Measurements from ENCODE around the gene CD300C.
"Not testable (repeated sequence)": the region's sequence is repeated elsewhere in the genome, so short reads cannot be mapped to it uniquely, and the experiment has no call there.

CD300C gene

GRCh38 chr17:74508156-74508555 is 37.8 kb downstream of the CD300C start:
- Histone ChIP-seq H3F3A (ENCODE audit: insufficient read depth, low read length) (no peaks in the 10 kb centered on the region), H3K79me2 (ENCODE audit: low read length) (no peaks in the 10 kb centered on the region), H4K20me1 (ENCODE audit: insufficient read depth, low read length) (no peaks in the 10 kb centered on the region), H3K4me1 (ENCODE audit: low read length) (no peaks in the 10 kb centered on the region), H3K9me2 (replicated peaks; ENCODE audit: insufficient read depth, low read length) (no peaks in the 10 kb centered on the region), H3K4me3 (ENCODE audit: low read length) (no peak overlapping the region), H3K9ac (ENCODE audit: low read length) (no peak overlapping the region), H3K27me3 (replicated peaks; ENCODE audit: insufficient read depth, low read length) (peaks cover 84% of the 10 kb centered on the region), H2AFZ (ENCODE audit: low read length) (no peak overlapping the region), H3K36me3 (replicated peaks; ENCODE audit: insufficient read depth, low read length) (no peaks in the 10 kb centered on the region), H3K4me2 (ENCODE audit: low read depth, low read length) (no peak overlapping the region), H3K27ac (ENCODE audit: low read length) (no peak overlapping the region), H3K9me3 (replicated peaks; ENCODE audit: insufficient read depth, low read length) (no peaks in the 10 kb centered on the region)
- TF ChIP-seq EZH2 (optimal IDR thresholded peaks at IDR 0.05; ENCODE audit: low read depth, low read length) (no peak), CTCF (IDR thresholded peaks at IDR 0.05; ENCODE audit: low read length) (no peak), EZH2phosphoT487 (IDR thresholded peaks at IDR 0.05; ENCODE audit: low read length) (no peak)
- no peak for DNase-seq

- H3K4me2 ChIP-seq (ENCODE audit: low read depth, low read length); H4K20me1 ChIP-seq (ENCODE audit: insufficient read depth, low read length); H3K4me3 ChIP-seq (ENCODE audit: low read length); H3K9me2 ChIP-seq (replicated peaks; ENCODE audit: insufficient read depth, low read length); DNase-seq; H3F3A ChIP-seq (ENCODE audit: insufficient read depth, low read length); H3K79me2 ChIP-seq (ENCODE audit: low read length); H3K9me3 ChIP-seq (replicated peaks; ENCODE audit: insufficient read depth, low read length); H3K27ac ChIP-seq (ENCODE audit: low read length); H3K9ac ChIP-seq (ENCODE audit: low read length); H3K4me1 ChIP-seq (ENCODE audit: low read length); H3K36me3 ChIP-seq (replicated peaks; ENCODE audit: insufficient read depth, low read length); H2AFZ ChIP-seq (ENCODE audit: low read length): not testable (repeated sequence)
- peaks cover 79% of the 10 kb centered on the region for H3K27me3 ChIP-seq (replicated peaks; ENCODE audit: insufficient read depth, low read length)
Measured at GRCh38 chr17:74503949-74504348, 42.0 kb downstream of the CD300C start.

- TF ChIP-seq EZH2phosphoT487 (IDR thresholded peaks at IDR 0.05; ENCODE audit: low read length) = no peak
- Histone ChIP-seq H3K9me2 (replicated peaks; ENCODE audit: insufficient read depth, low read length) (no peaks in the 10 kb centered on the region), H3K36me3 (replicated peaks; ENCODE audit: insufficient read depth, low read length) (no peaks in the 10 kb centered on the region), H3F3A (ENCODE audit: insufficient read depth, low read length) (no peaks in the 10 kb centered on the region), H2AFZ (ENCODE audit: low read length) (no peak overlapping the region), H3K4me3 (ENCODE audit: low read length) (no peak overlapping the region), H3K4me2 (ENCODE audit: low read depth, low read length) (no peak overlapping the region), H3K4me1 (ENCODE audit: low read length) (no peaks in the 10 kb centered on the region), H3K9ac (ENCODE audit: low read length) (no peak overlapping the region), H3K27me3 (replicated peaks; ENCODE audit: insufficient read depth, low read length) (peaks cover 75% of the 10 kb centered on the region), H4K20me1 (ENCODE audit: insufficient read depth, low read length) (no peaks in the 10 kb centered on the region), H3K27ac (ENCODE audit: low read length) (no peak overlapping the region), H3K9me3 (replicated peaks; ENCODE audit: insufficient read depth, low read length) (no peaks in the 10 kb centered on the region), H3K79me2 (ENCODE audit: low read length) (no peaks in the 10 kb centered on the region)
- DNase-seq = no peak
Measured at GRCh38 chr17:74502861-74503260, 43.1 kb downstream of the CD300C start.

- Histone ChIP-seq H2AFZ (ENCODE audit: low read length) (no peak overlapping the region), H3K9me2 (replicated peaks; ENCODE audit: insufficient read depth, low read length) (no peaks in the 10 kb centered on the region), H3K79me2 (ENCODE audit: low read length) (no peaks in the 10 kb centered on the region), H3K27ac (ENCODE audit: low read length) (no peak overlapping the region), H3K9ac (ENCODE audit: low read length) (no peak overlapping the region), H3K4me2 (ENCODE audit: low read depth, low read length) (no peak overlapping the region), H3F3A (ENCODE audit: insufficient read depth, low read length) (no peaks in the 10 kb centered on the region), H3K9me3 (replicated peaks; ENCODE audit: insufficient read depth, low read length) (no peaks in the 10 kb centered on the region), H3K27me3 (replicated peaks; ENCODE audit: insufficient read depth, low read length) (peaks cover 67% of the 10 kb centered on the region), H4K20me1 (ENCODE audit: insufficient read depth, low read length) (no peaks in the 10 kb centered on the region), H3K4me3 (ENCODE audit: low read length) (no peak overlapping the region), H3K4me1 (ENCODE audit: low read length) (no peaks in the 10 kb centered on the region), H3K36me3 (replicated peaks; ENCODE audit: insufficient read depth, low read length) (no peaks in the 10 kb centered on the region)
- DNase-seq = no peak
- TF ChIP-seq EZH2phosphoT487 (IDR thresholded peaks at IDR 0.05; ENCODE audit: low read length) (no peak), CTCF (IDR thresholded peaks at IDR 0.05; ENCODE audit: low read length) (no peak), EZH2 (optimal IDR thresholded peaks at IDR 0.05; ENCODE audit: low read depth, low read length) (no peak)
Measured at GRCh38 chr17:74499992-74500391, 45.9 kb downstream of the CD300C start.

Data from MM.1S (cell line).